ENCODE data around the gene PLSCR5. TPM values are rescaled to one million over a fixed set of nuclear protein-coding genes. Genes with fewer than 3 reads are reported as not detected.

The PLSCR5 gene
- not detected for total RNA-seq

- H3K36me3 ChIP-seq, result no peaks in the 10 kb centered on the region
- no peak within 1 kb of the TSS for H3K4me3 ChIP-seq
- H3K27me3 ChIP-seq, result no peaks in the 10 kb centered on the region
- TF ChIP-seq, protein P1, sequence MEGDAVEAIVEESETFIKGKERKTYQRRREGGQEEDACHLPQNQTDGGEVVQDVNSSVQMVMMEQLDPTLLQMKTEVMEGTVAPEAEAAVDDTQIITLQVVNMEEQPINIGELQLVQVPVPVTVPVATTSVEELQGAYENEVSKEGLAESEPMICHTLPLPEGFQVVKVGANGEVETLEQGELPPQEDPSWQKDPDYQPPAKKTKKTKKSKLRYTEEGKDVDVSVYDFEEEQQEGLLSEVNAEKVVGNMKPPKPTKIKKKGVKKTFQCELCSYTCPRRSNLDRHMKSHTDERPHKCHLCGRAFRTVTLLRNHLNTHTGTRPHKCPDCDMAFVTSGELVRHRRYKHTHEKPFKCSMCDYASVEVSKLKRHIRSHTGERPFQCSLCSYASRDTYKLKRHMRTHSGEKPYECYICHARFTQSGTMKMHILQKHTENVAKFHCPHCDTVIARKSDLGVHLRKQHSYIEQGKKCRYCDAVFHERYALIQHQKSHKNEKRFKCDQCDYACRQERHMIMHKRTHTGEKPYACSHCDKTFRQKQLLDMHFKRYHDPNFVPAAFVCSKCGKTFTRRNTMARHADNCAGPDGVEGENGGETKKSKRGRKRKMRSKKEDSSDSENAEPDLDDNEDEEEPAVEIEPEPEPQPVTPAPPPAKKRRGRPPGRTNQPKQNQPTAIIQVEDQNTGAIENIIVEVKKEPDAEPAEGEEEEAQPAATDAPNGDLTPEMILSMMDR (IDR thresholded peaks at IDR 0.05), result no peak
- DNase-seq (ENCODE audit: low spot score), result no peak
- H3K9me3 ChIP-seq, result no peaks in the 10 kb centered on the region
- H3K4me1 ChIP-seq, result no peaks in the 10 kb centered on the region
- no peak within 1 kb of the TSS for H3K27ac ChIP-seq
Measured at GRCh38 chr3:146605106-146605505, at the start of gene PLSCR5. Gene PLSCR5 (minus strand): TSS chr3:146605346. CDS start chr3:146605212, 134 bp downstream.

DNA sequence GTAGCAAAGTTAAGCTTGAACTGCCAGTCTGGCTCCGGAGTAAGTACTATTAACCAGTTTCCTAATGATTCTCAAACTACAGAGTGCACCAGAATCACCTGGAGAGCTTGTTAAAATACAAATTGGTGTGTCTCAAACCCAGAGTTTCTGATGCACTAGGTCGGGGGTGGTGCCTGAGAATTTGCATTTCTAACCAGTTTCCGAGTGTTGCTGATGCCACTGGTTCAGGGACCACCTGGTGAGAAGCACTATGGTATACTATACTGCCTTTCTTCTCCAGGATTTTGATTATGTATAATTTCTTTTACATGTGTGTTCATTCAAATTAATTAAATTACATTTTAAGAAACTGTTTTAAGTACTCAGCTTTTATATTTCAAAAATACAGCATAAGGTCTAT lies 48.8 kb upstream of the PLSCR5 start:
- TF ChIP-seq, protein P1 (IDR thresholded peaks at IDR 0.05), result no peak

GRCh38 chr3:146650691-146651442 lies 45.7 kb upstream of the PLSCR5 start:
- Histone ChIP-seq H3K27me3 (no peaks in the 10 kb centered on the region), H3K36me3 (no peaks in the 10 kb centered on the region), H3K27ac (no peak overlapping the region), H3K9me3 (no peaks in the 10 kb centered on the region), H3K4me1 (no peaks in the 10 kb centered on the region), H3K4me3 (no peak overlapping the region)
- TF ChIP-seq, protein P1 (IDR thresholded peaks at IDR 0.05), result no peak
- no peak for DNase-seq (ENCODE audit: low spot score)

More for the DNA sequence above, 48.8 kb upstream of the PLSCR5 start:
- H3K9me3 ChIP-seq, result no peaks in the 10 kb centered on the region
- DNase-seq (ENCODE audit: low spot score), result no peak
- no peak overlapping the region for H3K4me3 ChIP-seq
- no peaks in the 10 kb centered on the region for H3K27me3 ChIP-seq
- no peaks in the 10 kb centered on the region for H3K36me3 ChIP-seq
- H3K4me1 ChIP-seq, result no peaks in the 10 kb centered on the region
- no peak overlapping the region for H3K27ac ChIP-seq

DNA sequence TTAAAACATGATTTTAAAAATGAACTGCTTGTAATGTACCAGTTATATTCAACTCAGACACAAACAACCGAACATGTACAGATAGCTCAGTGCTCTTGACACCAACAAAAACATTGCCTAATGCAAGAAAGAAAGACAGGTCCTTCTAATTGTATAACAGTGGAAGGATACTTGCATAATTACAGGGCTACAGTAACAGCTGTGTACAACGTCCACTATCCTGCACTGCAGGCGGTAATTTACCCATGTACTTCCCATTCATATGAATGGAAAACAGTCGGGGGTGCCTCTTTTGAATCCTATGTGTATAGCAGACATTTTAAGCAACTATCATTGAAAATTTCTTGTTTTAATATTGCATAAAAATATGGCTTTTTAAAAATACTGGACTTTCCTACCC lies 41.1 kb upstream of the PLSCR5 start:
- no peaks in the 10 kb centered on the region for H3K9me3 ChIP-seq
- H3K4me3 ChIP-seq, result no peak overlapping the region
- no peaks in the 10 kb centered on the region for H3K36me3 ChIP-seq
- H3K27me3 ChIP-seq, result no peaks in the 10 kb centered on the region
- no peaks in the 10 kb centered on the region for H3K4me1 ChIP-seq
- DNase-seq (ENCODE audit: low spot score), result no peak
- TF ChIP-seq, protein P1 (IDR thresholded peaks at IDR 0.05), result no peak
- H3K27ac ChIP-seq, result no peak overlapping the region

- TF ChIP-seq, protein P1 (IDR thresholded peaks at IDR 0.05), result peak; percentile 44 to 59
- no peaks in the 10 kb centered on the region for H3K9me3 ChIP-seq
- H3K4me3 ChIP-seq, result no peak overlapping the region
- no peaks in the 10 kb centered on the region for H3K36me3 ChIP-seq
- no peaks in the 10 kb centered on the region for H3K27me3 ChIP-seq
- H3K27ac ChIP-seq, result no peak overlapping the region
- DNase-seq (ENCODE audit: low spot score), result no peak
- no peaks in the 10 kb centered on the region for H3K4me1 ChIP-seq
Measured at GRCh38 chr3:146640955-146641867, 36.1 kb upstream of the PLSCR5 start.
